Measurements from ENCODE around the gene TAAR1. TPM values are rescaled to one million over a fixed set of nuclear protein-coding genes. Genes with fewer than 3 reads are reported as not detected.
"Not testable (repeated sequence)": the region's sequence is repeated elsewhere in the genome, so short reads cannot be mapped to it uniquely, and the experiment has no call there.

TAAR1 gene, protein sequence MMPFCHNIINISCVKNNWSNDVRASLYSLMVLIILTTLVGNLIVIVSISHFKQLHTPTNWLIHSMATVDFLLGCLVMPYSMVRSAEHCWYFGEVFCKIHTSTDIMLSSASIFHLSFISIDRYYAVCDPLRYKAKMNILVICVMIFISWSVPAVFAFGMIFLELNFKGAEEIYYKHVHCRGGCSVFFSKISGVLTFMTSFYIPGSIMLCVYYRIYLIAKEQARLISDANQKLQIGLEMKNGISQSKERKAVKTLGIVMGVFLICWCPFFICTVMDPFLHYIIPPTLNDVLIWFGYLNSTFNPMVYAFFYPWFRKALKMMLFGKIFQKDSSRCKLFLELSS
- not detected in 2 replicates for total RNA-seq (ENCODE audit: low replicate concordance)

DNA sequence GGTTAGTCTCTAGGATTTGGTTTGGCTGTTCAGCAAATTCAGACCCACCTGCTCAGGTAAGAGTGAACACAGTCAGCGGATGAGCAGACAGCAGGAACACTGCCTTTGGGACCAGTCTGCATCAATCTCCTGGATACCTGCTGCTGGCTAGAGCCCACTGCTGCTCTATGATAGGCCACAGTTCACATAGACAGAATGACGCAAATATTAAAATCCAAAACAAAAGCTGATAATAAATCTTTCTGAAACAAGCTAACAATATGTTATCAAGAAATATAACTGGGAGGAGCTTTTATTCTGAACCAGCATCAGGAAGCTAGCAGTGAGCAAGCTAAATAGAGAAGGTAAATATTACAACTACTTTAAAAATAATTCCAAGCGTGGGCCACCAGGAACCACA is at the start of gene TAAR1:
TAAR1 (minus strand) TSS at position 101 of the 400 bp plus-strand sequence. CDS start 13,179 bp downstream, outside the sequence.
- no peak within 1 kb of the TSS for H3K4me3 ChIP-seq (ENCODE audit: low read depth, low read length)
- DNase-seq (ENCODE audit: low read depth): no peak
- TF ChIP-seq, protein P1, sequence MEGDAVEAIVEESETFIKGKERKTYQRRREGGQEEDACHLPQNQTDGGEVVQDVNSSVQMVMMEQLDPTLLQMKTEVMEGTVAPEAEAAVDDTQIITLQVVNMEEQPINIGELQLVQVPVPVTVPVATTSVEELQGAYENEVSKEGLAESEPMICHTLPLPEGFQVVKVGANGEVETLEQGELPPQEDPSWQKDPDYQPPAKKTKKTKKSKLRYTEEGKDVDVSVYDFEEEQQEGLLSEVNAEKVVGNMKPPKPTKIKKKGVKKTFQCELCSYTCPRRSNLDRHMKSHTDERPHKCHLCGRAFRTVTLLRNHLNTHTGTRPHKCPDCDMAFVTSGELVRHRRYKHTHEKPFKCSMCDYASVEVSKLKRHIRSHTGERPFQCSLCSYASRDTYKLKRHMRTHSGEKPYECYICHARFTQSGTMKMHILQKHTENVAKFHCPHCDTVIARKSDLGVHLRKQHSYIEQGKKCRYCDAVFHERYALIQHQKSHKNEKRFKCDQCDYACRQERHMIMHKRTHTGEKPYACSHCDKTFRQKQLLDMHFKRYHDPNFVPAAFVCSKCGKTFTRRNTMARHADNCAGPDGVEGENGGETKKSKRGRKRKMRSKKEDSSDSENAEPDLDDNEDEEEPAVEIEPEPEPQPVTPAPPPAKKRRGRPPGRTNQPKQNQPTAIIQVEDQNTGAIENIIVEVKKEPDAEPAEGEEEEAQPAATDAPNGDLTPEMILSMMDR (IDR thresholded peaks at IDR 0.05; ENCODE audit: insufficient read depth, low read length): no peak

DNA sequence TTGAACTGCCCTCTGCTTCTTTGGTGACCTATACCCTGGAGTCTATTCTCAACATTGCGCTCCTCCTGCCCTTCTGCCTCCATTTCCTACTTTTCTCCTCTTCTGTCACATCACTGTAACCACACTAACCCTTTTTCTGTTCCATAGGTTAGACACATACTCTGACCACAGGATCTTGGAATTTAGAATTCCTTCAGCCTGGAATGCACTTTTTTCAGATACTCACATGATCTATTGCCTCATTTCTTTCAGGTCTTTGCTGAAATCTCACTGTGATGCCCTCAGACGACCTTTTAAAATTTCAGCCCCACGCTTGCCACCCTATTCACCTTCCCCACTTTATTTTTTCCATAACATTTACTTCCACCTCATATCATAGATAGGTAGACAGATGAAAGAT is 49.8 kb upstream of the TAAR1 start:
- no peak for DNase-seq (ENCODE audit: low read depth)
- TF ChIP-seq, protein P1 (IDR thresholded peaks at IDR 0.05; ENCODE audit: insufficient read depth, low read length): no peak

DNA sequence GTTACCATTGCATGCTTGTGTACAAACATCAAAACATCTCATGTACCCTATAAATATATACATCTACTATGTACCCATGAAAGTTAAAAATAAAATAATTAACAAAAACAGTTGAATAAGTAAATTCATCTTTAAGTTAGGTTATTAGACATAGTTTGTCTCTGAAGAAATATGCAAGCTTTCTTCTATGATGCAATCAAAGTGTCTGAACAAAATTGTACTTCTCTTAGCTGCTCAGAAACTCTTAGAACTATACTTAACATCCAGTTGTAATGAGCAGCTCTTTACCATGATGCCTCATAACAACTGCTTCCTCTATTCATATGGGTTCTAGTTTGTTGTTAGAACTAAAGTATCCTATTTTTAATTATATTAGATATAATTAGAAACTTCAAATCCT is 49.0 kb upstream of the TAAR1 start:
- TF ChIP-seq, protein P1 (IDR thresholded peaks at IDR 0.05; ENCODE audit: insufficient read depth, low read length): no peak
- no peak overlapping the region for H3K4me3 ChIP-seq (ENCODE audit: low read depth, low read length)
- no peak for DNase-seq (ENCODE audit: low read depth)

More for the DNA sequence above, 49.8 kb upstream of the TAAR1 start:
- no peak overlapping the region for H3K4me3 ChIP-seq (ENCODE audit: low read depth, low read length)

DNA sequence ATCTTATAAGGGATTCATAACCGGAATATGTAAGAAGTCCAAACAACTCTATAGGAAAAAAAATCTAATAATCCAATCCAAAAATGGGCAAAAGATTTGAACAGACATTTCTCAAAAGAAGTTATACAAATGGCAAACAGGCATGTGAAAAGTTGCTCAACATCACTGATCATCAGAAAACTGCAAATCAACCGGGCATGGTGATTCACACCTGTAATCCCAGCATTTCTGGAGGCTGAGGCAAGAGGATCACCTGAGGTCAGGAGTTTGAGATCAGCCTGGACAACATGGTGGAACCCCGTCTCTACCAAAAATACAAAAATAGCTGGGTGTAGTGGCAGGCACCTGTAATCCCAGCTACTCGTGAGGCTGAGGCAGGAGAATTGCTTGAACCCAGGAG is 47.8 kb upstream of the TAAR1 start:
- not testable (repeated sequence) for H3K4me3 ChIP-seq (ENCODE audit: low read depth, low read length); DNase-seq (ENCODE audit: low read depth)

DNA sequence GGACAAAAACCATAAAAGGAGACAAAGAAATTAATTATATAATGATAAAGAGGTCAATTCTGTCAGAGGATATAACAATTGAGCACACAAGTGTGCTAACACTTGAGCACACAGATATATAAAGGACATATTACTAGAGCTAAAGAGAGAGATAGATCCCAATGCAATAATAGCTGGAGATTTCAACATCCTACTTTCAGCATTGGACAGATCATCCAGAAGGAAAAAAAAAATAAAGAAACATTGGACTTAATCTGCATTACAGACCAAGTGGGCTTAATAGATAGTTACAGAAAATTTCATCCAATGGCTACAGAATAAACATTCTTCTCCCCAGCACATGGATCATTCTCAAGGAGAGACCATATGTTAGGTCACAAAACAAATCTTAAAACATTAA is 45.0 kb upstream of the TAAR1 start:
- H3K4me3 ChIP-seq (ENCODE audit: low read depth, low read length): no peak overlapping the region
- no peak for DNase-seq (ENCODE audit: low read depth)
- TF ChIP-seq, protein P1 (IDR thresholded peaks at IDR 0.05; ENCODE audit: insufficient read depth, low read length): no peak

DNA sequence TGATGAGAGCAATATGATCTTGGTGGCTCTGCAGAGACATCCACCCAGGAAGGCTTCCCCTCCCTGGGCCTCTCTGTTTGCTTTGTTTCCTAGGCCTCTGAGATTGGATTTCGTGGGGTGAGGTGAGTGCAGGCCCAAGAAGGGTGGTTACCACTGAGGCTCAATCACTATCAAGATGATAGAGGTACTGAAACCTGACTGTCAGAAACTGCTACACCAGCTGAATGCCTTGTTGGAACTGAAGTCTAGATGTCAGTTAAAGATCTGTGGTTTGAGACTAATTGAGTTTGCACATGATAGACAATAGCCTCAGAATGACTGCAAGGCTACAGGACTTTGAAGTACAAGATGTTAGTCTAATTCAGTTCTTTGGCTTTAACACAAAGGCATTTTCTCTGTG is 39.6 kb upstream of the TAAR1 start:
- TF ChIP-seq, protein P1 (IDR thresholded peaks at IDR 0.05; ENCODE audit: insufficient read depth, low read length): no peak
- DNase-seq (ENCODE audit: low read depth): no peak
- no peak overlapping the region for H3K4me3 ChIP-seq (ENCODE audit: low read depth, low read length)

DNA sequence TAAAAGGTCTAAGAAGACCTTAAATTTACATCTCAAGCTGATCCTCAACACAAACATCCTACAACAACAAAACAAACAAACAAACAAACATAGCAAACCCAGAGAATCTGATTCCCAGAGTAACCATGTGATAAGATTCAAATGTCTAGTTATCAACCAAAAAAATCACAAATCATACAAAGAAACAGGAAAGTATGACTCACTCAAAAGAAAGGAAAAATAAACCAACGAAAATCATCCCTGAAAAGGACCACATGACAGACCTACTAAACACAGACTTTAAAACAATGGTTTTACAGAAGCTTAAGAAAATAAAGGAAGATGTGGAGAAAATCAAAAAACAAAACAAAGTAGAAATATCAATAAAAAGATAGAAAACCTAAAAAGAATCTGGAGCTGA is 36.8 kb upstream of the TAAR1 start:
- TF ChIP-seq, protein P1 (IDR thresholded peaks at IDR 0.05; ENCODE audit: insufficient read depth, low read length): no peak
- DNase-seq (ENCODE audit: low read depth): no peak
- H3K4me3 ChIP-seq (ENCODE audit: low read depth, low read length): no peak overlapping the region
